Measurements from ENCODE around the gene PIGQ. TPM values are rescaled to one million over a fixed set of nuclear protein-coding genes. Genes with fewer than 3 reads are reported as not detected.

Gene PIGQ
- total RNA-seq, 1 donor from 2014 or later = 25.4 TPM

DNA sequence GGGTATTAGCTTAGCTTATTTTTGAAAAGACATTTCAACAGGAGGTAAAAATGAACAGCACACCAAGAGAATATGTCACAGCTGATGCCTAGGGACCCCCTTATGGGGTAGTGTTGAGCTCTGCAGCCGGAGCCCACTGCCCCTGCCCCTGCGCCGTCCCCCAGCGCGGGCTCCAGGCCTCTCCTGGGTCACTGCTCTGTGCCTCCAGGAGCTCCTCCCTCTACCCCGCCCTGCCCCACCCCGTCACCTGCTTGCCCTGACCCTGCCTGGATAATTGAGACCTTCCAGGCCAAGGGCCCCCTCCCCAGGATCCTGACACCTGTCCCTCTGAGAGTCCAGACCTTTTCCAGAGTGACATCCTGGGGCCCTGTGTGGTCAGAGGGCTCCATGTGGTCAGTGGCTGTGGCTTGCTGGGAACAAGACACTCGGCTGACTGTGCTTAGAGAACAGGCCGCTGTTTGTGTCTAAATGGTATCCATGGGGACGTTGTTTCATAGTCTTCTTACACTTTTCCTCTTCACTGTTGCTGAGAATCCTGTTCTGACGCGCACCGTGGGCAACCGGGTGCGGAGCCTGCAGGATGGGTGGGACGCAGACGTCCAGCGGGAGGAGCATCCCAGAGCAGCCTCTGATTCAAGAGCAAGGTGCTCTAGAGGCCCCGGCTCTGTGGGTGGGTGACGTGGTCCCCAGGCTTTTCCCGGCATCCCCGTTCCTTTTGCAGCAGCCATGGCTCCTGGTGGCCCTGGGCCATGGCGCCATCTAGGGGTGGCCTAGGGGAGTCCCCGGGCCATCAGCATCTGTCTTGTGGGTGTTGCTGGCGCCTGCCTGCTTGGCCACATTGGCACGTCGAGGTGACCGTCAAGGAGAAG lies 41.0 kb downstream of the PIGQ start:
- DNase-seq = peak; percentile 60

- DNase-seq = no peak
Measured at GRCh38 chr16:615122-615521, 45.4 kb downstream of the PIGQ start.

GRCh38 chr16:616733-617586 lies 47.2 kb downstream of the PIGQ start:
- DNase-seq = no peak

DNA sequence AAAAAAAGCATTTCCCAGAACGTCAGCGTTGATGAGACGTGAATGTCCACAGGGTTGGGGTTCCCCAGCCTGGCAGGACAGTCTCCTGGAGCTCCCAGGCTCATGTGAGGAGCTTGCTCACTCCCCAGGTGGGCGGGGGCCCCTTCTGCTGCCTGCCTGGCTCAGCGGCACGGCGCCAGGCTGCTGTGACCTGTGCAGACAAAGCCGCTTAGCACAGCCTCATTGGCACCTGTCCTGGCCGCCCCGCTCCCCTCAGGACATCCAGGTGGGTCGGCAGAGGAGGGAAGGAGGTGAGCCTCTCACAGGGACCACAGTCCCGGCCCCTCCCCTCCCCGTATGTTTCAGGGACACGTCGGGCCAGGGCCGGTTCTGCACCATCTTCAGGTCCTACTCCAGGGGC lies 48.1 kb downstream of the PIGQ start:
- no peak for DNase-seq

DNA sequence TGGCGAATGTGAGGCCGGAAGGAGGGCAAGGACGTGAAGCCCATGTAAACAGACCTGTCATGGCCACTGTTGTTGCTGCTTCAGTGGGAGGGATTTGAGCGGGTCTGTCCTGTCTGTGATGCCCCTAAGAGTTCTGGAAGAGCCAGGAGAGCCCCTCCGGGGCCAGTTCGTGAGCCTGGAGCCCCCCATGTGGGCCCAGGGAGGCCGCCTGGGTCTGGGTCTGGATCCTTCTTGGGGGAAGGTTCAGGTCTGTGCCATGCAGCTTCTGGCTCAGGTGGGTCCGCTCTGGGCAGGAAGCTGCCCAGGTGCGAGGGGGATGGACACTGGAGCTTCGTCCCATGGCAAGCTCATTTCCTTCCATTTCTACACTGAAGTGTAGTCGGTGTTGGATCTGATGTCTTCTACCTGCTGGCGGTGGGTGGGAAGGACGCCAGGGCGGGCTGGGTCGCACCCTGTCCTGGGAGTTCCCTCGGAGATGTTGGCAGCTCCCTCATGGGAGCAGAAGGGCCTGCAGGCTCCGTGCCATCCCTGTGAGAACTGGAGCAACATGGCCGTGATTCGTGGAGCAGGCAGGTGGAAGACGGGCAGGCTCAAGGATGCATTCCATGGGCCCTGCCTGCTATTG lies 49.8 kb downstream of the PIGQ start:
- DNase-seq = no peak

GRCh38 chr16:620700-621525 lies 51.1 kb downstream of the PIGQ start:
- DNase-seq = no peak

GRCh38 chr16:621526-622105 lies 51.8 kb downstream of the PIGQ start:
- no peak for DNase-seq

DNA sequence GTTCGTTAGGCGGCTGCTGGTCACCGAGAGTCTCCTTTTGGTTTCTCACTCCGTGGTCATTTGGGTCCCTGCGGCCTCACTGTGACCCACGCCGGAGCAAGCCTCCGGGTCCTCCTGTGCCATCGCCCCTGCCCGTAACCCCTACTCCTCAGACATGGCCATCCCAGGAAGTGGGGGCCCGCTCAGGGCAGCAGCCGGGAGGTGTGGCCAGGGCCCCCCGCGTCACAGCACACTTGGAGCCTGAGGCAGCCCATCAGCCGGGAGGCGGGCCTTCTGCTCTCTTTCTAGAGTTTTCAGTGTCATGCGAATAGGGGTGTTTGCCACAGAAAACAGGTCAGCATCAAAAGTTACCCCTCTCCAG lies 53.1 kb downstream of the PIGQ start:
- no peak for DNase-seq

- no peak for DNase-seq
Measured at GRCh38 chr16:624526-625070, 54.8 kb downstream of the PIGQ start.

DNA sequence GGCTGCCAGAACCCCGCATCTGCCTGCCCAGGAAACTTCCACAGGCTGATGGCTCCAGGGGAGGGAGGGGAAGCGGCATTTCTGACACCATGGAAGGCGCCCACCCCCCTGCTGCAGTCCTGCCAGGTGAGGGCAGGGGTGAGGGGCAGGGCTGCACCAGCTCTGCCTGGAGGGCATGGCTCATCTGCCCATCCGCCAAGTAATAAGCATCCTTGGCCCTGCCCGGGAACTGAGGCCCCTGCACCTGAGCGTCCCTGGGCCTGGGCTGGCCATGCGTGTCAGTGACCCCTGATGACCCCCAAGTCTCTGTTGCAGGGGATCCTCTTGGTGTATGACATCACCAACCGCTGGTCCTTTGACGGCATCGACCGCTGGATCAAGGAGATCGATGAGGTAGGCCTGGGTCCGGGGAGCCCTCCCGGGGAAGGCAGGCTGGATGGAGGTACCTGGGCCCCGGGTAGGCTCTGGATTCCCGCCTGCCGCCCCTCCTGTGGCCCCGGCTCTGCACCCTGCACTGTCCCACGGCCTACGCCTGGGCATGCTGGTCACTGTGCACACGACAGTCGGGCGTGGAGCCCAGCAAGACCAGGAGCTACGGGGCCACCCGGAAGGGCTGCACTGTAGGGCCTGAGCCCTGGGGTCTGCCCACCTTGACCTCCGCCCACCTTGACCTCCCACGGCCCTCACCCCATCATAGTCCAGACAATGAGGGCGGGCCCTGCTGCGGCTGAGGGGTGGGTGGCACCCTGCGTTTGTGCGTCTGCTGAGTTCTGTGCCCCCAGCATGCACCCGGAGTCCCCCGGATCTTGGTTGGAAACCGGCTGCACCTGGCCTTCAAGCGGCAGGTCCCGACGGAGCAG lies 55.6 kb downstream of the PIGQ start:
- DNase-seq = no peak

DNA sequence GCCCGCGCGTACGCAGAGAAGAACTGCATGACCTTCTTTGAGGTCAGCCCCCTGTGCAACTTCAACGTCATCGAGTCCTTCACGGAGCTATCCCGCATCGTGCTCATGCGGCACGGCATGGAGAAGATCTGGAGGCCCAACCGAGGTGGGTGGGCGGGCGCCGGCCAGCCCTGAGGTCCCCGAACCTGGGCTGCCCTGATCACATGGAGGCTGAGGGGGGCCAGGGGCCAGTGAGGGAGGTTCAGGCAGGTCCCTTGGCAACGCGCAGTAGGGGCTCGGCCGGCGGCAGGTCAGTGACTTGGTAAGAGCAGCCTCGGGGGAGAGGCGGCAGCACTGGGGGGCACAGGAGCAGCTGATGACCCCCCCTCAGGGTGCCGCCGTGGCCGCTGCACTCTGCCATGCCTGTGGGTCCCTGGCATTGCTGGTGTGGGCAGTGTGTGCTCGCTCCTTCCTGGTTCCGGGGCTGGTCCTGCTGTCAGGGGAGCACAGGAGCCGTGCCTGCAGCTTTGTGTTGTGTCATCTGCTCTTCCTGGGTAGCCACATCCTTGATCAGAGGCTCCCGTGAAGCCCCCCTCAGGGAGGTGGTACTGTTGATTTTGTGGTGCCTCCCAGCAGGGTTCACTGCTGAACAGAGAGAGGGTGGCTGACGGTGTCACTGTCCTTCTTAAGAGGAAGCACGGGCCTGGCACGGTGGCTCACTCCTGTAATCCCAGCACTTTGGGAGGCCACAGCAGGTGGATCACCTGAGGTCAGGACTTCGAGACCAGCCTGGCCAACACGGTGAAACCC lies 56.4 kb downstream of the PIGQ start:
- no peak for DNase-seq

GRCh38 chr16:626787-627453 lies 57.2 kb downstream of the PIGQ start:
- peak; percentile 93 for DNase-seq

GRCh38 chr16:627454-628239 lies 57.9 kb downstream of the PIGQ start:
- DNase-seq = no peak

GRCh38 chr16:628321-629061 lies 58.7 kb downstream of the PIGQ start:
- no peak for DNase-seq

DNA sequence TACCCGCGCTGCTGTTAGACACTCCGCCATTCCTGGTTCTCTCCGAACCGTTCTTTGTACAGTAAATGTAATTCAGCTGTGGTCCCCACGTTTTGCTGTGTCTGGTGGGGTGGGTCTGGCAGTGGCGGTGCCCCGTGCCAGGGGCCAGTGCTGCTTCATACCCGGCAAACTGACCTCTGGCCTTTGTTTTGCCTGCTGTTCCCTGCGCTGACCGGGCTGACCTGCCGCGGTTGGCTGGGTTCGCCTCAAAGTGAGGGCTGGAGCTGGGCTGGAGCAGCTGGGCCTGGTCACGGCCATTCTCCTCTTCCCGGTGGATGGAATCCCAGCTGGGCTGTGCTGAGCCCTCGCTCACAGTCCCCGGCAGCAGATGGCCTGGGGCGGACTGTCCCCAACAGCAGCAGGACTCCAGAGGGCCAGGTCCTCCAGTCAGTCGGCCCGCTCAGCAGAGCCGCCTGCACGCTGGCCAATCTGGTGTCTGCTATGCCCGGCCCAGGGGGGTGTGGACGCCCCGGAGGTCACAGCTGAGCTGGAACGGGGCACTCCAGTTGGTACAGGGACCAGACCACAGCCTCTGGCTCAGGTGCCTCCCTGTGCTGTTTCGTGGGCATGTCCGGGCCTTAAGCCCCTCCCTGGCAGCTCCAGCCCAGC lies 59.5 kb downstream of the PIGQ start:
- no peak for DNase-seq

- DNase-seq = no peak
Measured at GRCh38 chr16:629833-630248, 60.1 kb downstream of the PIGQ start.

GRCh38 chr16:630249-630814 lies 60.6 kb downstream of the PIGQ start:
- DNase-seq = no peak

Measured in dermis blood vessel endothelial cell (primary cell).